SK-N-SH (cell line): ENCODE results near the gene SEZ6L.

ENCODE experiments used
- EZH2phosphoT487 ChIP-seq: fragments of 200-600 bp; sonication (generic); IDR thresholded peaks from 2 replicates; pipeline ENCODE4 v1.6.1; 2017; ENCODE audit warnings: low read depth, mixed run types, mild to moderate bottlenecking, antibody characterized with exemption, moderate library complexity, borderline replicate concordance
- RCOR1 ChIP-seq: fragments of 150-350 bp; IDR thresholded peaks from 2 replicates; pipeline ENCODE4 v1.6.1; 2017; ENCODE audit warnings: antibody characterized with exemption, low read length
- RFX5 ChIP-seq: IDR thresholded peaks from 2 replicates; pipeline ENCODE4 v1.6.1; 2012; ENCODE audit warnings: mild to moderate bottlenecking, improper control_type of control experiment, low read length
- SIN3A ChIP-seq: IDR thresholded peaks from 2 replicates; pipeline ENCODE4 v1.6.1; 2012; ENCODE audit warnings: low read depth, mild to moderate bottlenecking, low read length, moderate library complexity, borderline replicate concordance
- SMC3 ChIP-seq: IDR thresholded peaks from 2 replicates; pipeline ENCODE4 v1.6.1; 2012; ENCODE audit warnings: low read depth, low read length, improper control_type of control experiment
- YY1 ChIP-seq: IDR thresholded peaks from 2 replicates; pipeline ENCODE4 v1.4.0; 2012; ENCODE audit warnings: low read depth, mild to moderate bottlenecking
- TF ChIP-seq, protein P1 (sequence below): fragments of 200-600 bp; sonication (generic); IDR thresholded peaks from 2 replicates; pipeline ENCODE4 v1.6.1; 2017; ENCODE audit warnings: antibody characterized with exemption, mild to moderate bottlenecking, moderate library complexity
- TF ChIP-seq, protein P2 (sequence below): IDR thresholded peaks from 2 replicates; pipeline ENCODE4 v1.6.1; 2012; ENCODE audit warnings: mild to moderate bottlenecking, low read depth, low read length, moderate library complexity
- TF ChIP-seq, protein P3 (sequence below): IDR thresholded peaks from 2 replicates; pipeline ENCODE4; 2012

DNA sequence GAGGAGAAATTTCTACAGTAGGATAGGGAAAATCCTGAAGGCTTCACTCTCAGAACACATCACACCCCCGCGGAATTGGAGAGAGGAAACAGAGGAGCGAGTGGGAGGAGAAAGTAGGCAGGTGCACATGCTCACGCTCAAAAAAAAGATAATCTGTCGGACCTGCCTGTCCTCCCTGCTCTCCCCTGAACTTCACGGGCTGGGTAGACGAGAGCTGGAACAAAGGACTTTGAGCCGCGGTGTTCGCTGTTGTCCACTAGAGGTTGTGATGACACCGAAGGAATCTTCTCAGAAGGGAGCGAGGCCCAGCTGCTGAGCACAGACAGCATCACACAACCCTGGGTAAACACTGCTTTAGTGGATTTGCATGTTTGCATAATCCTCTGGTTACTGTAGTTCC is 5.0 kb downstream of the SEZ6L start:
- TF ChIP-seq, protein P1, sequence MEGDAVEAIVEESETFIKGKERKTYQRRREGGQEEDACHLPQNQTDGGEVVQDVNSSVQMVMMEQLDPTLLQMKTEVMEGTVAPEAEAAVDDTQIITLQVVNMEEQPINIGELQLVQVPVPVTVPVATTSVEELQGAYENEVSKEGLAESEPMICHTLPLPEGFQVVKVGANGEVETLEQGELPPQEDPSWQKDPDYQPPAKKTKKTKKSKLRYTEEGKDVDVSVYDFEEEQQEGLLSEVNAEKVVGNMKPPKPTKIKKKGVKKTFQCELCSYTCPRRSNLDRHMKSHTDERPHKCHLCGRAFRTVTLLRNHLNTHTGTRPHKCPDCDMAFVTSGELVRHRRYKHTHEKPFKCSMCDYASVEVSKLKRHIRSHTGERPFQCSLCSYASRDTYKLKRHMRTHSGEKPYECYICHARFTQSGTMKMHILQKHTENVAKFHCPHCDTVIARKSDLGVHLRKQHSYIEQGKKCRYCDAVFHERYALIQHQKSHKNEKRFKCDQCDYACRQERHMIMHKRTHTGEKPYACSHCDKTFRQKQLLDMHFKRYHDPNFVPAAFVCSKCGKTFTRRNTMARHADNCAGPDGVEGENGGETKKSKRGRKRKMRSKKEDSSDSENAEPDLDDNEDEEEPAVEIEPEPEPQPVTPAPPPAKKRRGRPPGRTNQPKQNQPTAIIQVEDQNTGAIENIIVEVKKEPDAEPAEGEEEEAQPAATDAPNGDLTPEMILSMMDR, result no peak
- no peak for TF ChIP-seq YY1
- no peak for TF ChIP-seq RCOR1
- TF ChIP-seq, protein P2, sequence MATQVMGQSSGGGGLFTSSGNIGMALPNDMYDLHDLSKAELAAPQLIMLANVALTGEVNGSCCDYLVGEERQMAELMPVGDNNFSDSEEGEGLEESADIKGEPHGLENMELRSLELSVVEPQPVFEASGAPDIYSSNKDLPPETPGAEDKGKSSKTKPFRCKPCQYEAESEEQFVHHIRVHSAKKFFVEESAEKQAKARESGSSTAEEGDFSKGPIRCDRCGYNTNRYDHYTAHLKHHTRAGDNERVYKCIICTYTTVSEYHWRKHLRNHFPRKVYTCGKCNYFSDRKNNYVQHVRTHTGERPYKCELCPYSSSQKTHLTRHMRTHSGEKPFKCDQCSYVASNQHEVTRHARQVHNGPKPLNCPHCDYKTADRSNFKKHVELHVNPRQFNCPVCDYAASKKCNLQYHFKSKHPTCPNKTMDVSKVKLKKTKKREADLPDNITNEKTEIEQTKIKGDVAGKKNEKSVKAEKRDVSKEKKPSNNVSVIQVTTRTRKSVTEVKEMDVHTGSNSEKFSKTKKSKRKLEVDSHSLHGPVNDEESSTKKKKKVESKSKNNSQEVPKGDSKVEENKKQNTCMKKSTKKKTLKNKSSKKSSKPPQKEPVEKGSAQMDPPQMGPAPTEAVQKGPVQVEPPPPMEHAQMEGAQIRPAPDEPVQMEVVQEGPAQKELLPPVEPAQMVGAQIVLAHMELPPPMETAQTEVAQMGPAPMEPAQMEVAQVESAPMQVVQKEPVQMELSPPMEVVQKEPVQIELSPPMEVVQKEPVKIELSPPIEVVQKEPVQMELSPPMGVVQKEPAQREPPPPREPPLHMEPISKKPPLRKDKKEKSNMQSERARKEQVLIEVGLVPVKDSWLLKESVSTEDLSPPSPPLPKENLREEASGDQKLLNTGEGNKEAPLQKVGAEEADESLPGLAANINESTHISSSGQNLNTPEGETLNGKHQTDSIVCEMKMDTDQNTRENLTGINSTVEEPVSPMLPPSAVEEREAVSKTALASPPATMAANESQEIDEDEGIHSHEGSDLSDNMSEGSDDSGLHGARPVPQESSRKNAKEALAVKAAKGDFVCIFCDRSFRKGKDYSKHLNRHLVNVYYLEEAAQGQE, result no peak
- peak; percentile 28; the same call in 1 of the 2 replicates for TF ChIP-seq SMC3
- TF ChIP-seq RFX5, result no peak
- no peak for TF ChIP-seq EZH2phosphoT487
- no peak for TF ChIP-seq SIN3A
- TF ChIP-seq, protein P3, sequence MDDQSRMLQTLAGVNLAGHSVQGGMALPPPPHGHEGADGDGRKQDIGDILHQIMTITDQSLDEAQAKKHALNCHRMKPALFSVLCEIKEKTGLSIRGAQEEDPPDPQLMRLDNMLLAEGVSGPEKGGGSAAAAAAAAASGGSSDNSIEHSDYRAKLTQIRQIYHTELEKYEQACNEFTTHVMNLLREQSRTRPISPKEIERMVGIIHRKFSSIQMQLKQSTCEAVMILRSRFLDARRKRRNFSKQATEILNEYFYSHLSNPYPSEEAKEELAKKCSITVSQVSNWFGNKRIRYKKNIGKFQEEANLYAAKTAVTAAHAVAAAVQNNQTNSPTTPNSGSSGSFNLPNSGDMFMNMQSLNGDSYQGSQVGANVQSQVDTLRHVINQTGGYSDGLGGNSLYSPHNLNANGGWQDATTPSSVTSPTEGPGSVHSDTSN, result no peak
